Measurements from ENCODE around the gene C11orf71.

The C11orf71 gene

DNA sequence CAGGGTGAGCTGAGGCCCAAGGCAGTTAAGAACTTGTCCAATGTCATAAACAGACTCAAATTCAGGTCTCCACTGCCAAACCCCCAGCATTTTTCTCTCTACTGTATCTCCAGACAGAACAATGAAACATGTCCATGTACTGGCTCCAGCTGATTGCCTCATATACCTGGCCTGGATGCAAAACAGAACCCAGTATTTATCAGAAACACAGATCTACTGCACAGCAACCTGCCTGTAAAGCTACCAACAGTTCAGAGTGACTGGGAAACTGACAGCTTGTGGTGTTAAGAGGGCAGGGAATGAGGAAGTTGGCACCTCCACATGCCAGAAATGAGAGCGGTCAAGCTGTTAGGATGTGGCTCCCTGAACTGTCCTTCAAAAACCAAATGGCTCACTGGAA is 41.6 kb downstream of the C11orf71 start:
- no peaks in the 10 kb centered on the region for H3K79me2 ChIP-seq (ENCODE audit: low read length)
- no peak overlapping the region for H3K27ac ChIP-seq (ENCODE audit: low read length)
- no peaks in the 10 kb centered on the region for H4K20me1 ChIP-seq (ENCODE audit: insufficient read depth, low read length)
- H3K9me3 ChIP-seq (replicated peaks; ENCODE audit: insufficient read depth, low read length) = no peaks in the 10 kb centered on the region
- DNase-seq = no peak
- H2AFZ ChIP-seq (ENCODE audit: low read length) = no peak overlapping the region
- H3K9ac ChIP-seq (ENCODE audit: low read length) = no peak overlapping the region
- no peak overlapping the region for H3K4me2 ChIP-seq (ENCODE audit: low read depth, low read length)
- no peak overlapping the region for H3K4me3 ChIP-seq (ENCODE audit: low read length)
- no peaks in the 10 kb centered on the region for H3K27me3 ChIP-seq (replicated peaks; ENCODE audit: insufficient read depth, low read length)
- TF ChIP-seq EZH2 (optimal IDR thresholded peaks at IDR 0.05; ENCODE audit: low read depth, low read length) = no peak
- no peak for TF ChIP-seq EZH2phosphoT487 (IDR thresholded peaks at IDR 0.05; ENCODE audit: low read length)
- TF ChIP-seq, protein P1, sequence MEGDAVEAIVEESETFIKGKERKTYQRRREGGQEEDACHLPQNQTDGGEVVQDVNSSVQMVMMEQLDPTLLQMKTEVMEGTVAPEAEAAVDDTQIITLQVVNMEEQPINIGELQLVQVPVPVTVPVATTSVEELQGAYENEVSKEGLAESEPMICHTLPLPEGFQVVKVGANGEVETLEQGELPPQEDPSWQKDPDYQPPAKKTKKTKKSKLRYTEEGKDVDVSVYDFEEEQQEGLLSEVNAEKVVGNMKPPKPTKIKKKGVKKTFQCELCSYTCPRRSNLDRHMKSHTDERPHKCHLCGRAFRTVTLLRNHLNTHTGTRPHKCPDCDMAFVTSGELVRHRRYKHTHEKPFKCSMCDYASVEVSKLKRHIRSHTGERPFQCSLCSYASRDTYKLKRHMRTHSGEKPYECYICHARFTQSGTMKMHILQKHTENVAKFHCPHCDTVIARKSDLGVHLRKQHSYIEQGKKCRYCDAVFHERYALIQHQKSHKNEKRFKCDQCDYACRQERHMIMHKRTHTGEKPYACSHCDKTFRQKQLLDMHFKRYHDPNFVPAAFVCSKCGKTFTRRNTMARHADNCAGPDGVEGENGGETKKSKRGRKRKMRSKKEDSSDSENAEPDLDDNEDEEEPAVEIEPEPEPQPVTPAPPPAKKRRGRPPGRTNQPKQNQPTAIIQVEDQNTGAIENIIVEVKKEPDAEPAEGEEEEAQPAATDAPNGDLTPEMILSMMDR (IDR thresholded peaks at IDR 0.05; ENCODE audit: low read length) = no peak
- H3K4me1 ChIP-seq (ENCODE audit: low read length) = no peaks in the 10 kb centered on the region
- no peaks in the 10 kb centered on the region for H3F3A ChIP-seq (ENCODE audit: insufficient read depth, low read length)
- H3K9me2 ChIP-seq (replicated peaks; ENCODE audit: insufficient read depth, low read length) = no peaks in the 10 kb centered on the region
- no peaks in the 10 kb centered on the region for H3K36me3 ChIP-seq (replicated peaks; ENCODE audit: insufficient read depth, low read length)

DNA sequence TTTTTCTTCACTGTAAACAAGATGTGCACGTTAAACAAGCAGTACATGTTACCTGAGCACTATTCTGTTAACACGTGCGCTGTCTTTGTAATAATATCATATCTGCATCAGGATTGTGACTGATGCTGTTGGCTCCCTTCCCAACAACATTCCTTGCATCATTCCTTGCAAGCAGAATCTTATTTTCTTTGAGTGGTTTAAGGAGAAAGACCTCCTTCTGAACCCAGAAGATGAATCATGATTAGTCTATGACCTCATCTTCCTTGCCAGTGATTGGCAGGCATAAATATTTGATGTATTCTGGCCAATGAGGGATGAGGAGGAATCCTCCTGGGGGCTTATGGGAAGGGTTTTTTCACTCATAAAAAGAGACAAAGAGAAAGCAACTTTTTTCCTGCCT is 46.2 kb downstream of the C11orf71 start:
- Histone ChIP-seq H3K9ac (ENCODE audit: low read length) (no peak overlapping the region), H3K4me2 (ENCODE audit: low read depth, low read length) (no peak overlapping the region), H3K27me3 (replicated peaks; ENCODE audit: insufficient read depth, low read length) (no peaks in the 10 kb centered on the region), H4K20me1 (ENCODE audit: insufficient read depth, low read length) (no peaks in the 10 kb centered on the region), H3K9me2 (replicated peaks; ENCODE audit: insufficient read depth, low read length) (no peaks in the 10 kb centered on the region), H2AFZ (ENCODE audit: low read length) (no peak overlapping the region), H3K4me1 (ENCODE audit: low read length) (no peaks in the 10 kb centered on the region), H3K79me2 (ENCODE audit: low read length) (no peaks in the 10 kb centered on the region), H3K36me3 (replicated peaks; ENCODE audit: insufficient read depth, low read length) (no peaks in the 10 kb centered on the region), H3K4me3 (ENCODE audit: low read length) (no peak overlapping the region), H3K27ac (ENCODE audit: low read length) (no peak overlapping the region), H3F3A (ENCODE audit: insufficient read depth, low read length) (no peaks in the 10 kb centered on the region), H3K9me3 (replicated peaks; ENCODE audit: insufficient read depth, low read length) (no peaks in the 10 kb centered on the region)
- TF ChIP-seq EZH2 (optimal IDR thresholded peaks at IDR 0.05; ENCODE audit: low read depth, low read length) (no peak), EZH2phosphoT487 (IDR thresholded peaks at IDR 0.05; ENCODE audit: low read length) (no peak)
- TF ChIP-seq, protein P1 (IDR thresholded peaks at IDR 0.05; ENCODE audit: low read length) = no peak
- no peak for DNase-seq

DNA sequence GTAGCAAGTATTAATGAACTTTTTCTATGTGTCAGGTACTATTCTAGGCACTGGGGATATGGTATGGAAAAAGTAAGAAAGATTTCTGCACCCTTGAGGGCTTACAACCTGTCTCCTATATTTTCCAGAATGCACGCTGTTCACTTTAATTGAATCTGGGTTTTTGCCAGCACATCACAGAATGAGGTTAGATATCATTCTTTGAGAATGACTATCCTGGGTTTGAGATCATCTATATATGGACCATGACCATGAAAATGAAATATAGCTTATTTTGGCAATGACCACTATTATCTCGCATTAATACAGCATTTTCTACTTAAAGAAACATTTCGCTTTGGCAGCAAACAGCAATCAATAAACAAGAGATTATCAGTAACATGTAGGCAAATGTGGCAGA is 46.9 kb downstream of the C11orf71 start:
- DNase-seq = no peak
- Histone ChIP-seq H3K27me3 (replicated peaks; ENCODE audit: insufficient read depth, low read length) (no peaks in the 10 kb centered on the region), H3K4me1 (ENCODE audit: low read length) (no peaks in the 10 kb centered on the region), H3K4me2 (ENCODE audit: low read depth, low read length) (no peak overlapping the region), H2AFZ (ENCODE audit: low read length) (no peak overlapping the region), H3K36me3 (replicated peaks; ENCODE audit: insufficient read depth, low read length) (no peaks in the 10 kb centered on the region), H3K27ac (ENCODE audit: low read length) (no peak overlapping the region), H3F3A (ENCODE audit: insufficient read depth, low read length) (no peaks in the 10 kb centered on the region), H3K79me2 (ENCODE audit: low read length) (no peaks in the 10 kb centered on the region), H3K4me3 (ENCODE audit: low read length) (no peak overlapping the region), H3K9ac (ENCODE audit: low read length) (no peak overlapping the region), H4K20me1 (ENCODE audit: insufficient read depth, low read length) (no peaks in the 10 kb centered on the region), H3K9me3 (replicated peaks; ENCODE audit: insufficient read depth, low read length) (no peaks in the 10 kb centered on the region), H3K9me2 (replicated peaks; ENCODE audit: insufficient read depth, low read length) (no peaks in the 10 kb centered on the region)
- no peak for TF ChIP-seq EZH2 (optimal IDR thresholded peaks at IDR 0.05; ENCODE audit: low read depth, low read length)
- no peak for TF ChIP-seq EZH2phosphoT487 (IDR thresholded peaks at IDR 0.05; ENCODE audit: low read length)
- TF ChIP-seq, protein P1 (IDR thresholded peaks at IDR 0.05; ENCODE audit: low read length) = no peak

Data from MM.1S (cell line).